HL-60 (cell line): ENCODE results near the gene DGKI.

ENCODE experiments used
- DNase-seq, 2 experiments: peaks; one replicate each; pipeline ENCODE4 v3.0.0-alpha.2; 2010 to 2020; ENCODE audit warnings: low read depth in 1 of 2, low spot score in 1 of 2
- H3K27ac ChIP-seq: fragments of 250-450 bp; sonication (Bioruptor Pico); replicated peaks from 2 replicates; pipeline ENCODE4 v1.5.1; 2020; ENCODE audit warnings: mild to moderate bottlenecking, moderate library complexity
- H3K27me3 ChIP-seq: fragments of 250-450 bp; sonication (Bioruptor Pico); 2 replicates; pipeline ENCODE4 v1.5.1; 2021; ENCODE audit warnings: mild to moderate bottlenecking, moderate library complexity; ENCODE audit not compliant: insufficient read depth, poor library complexity, severe bottlenecking
- H3K4me3 ChIP-seq: replicated peaks from 2 replicates; pipeline ENCODE4 v1.5.1; 2011; ENCODE audit warnings: mild to moderate bottlenecking, control low read depth, low read length; ENCODE audit not compliant: insufficient read depth
- CTCF ChIP-seq: IDR thresholded peaks from one replicate; pipeline ENCODE4 v1.5.1; 2011; ENCODE audit warnings: low read length, control low read depth, inconsistent platforms; ENCODE audit not compliant: insufficient read depth
- GABPA ChIP-seq: IDR thresholded peaks from 2 replicates; pipeline ENCODE4 v1.6.1; 2012; ENCODE audit warnings: low read depth
- POLR2AphosphoS5 ChIP-seq: IDR thresholded peaks from 2 replicates; pipeline ENCODE4 v1.6.1; 2012; ENCODE audit warnings: low read depth
- REST ChIP-seq: IDR thresholded peaks from 2 replicates; pipeline ENCODE4 v1.6.1; 2012; ENCODE audit warnings: low read depth; ENCODE audit not compliant: insufficient replicate concordance
- SPI1 ChIP-seq: IDR thresholded peaks from 2 replicates; pipeline ENCODE4 v1.6.1; 2012; ENCODE audit warnings: low read depth, mild to moderate bottlenecking, borderline replicate concordance

The DGKI gene

GRCh38 chr7:137642472-137642871 lies 204.3 kb downstream of the DGKI start:
- Histone ChIP-seq H3K27me3 (no peaks in the 10 kb centered on the region), H3K27ac (no peak overlapping the region), H3K4me3 (no peak overlapping the region)
- no peak for DNase-seq
- no peak for TF ChIP-seq REST
- TF ChIP-seq SPI1: peak; percentile 41; the same call in 1 of the 2 replicates

- DNase-seq: no peak
- no peak for TF ChIP-seq GABPA
- TF ChIP-seq CTCF: no peak
- no peak for TF ChIP-seq REST
- TF ChIP-seq SPI1: no peak
- no peak for TF ChIP-seq POLR2AphosphoS5
- no peaks in the 10 kb centered on the region for H3K27me3 ChIP-seq
- H3K27ac ChIP-seq: no peak overlapping the region
- H3K4me3 ChIP-seq: no peak overlapping the region
Observed at GRCh38 chr7:137642031-137642430, 204.7 kb downstream of the DGKI start.

GRCh38 chr7:137636376-137636775 lies 210.4 kb downstream of the DGKI start:
- no peak for DNase-seq
- Histone ChIP-seq H3K27ac (no peak overlapping the region), H3K27me3 (no peaks in the 10 kb centered on the region), H3K4me3 (no peak overlapping the region)
- no peak for TF ChIP-seq SPI1
- TF ChIP-seq GABPA: no peak
- TF ChIP-seq CTCF: no peak
- no peak for TF ChIP-seq POLR2AphosphoS5
- TF ChIP-seq REST: no peak

- Histone ChIP-seq H3K4me3 (no peak overlapping the region), H3K27ac (no peak overlapping the region), H3K27me3 (no peaks in the 10 kb centered on the region)
- TF ChIP-seq CTCF (no peak), POLR2AphosphoS5 (no peak), GABPA (no peak), SPI1 (no peak)
- no peak for DNase-seq
Observed at GRCh38 chr7:137635874-137636273, 210.9 kb downstream of the DGKI start.
